MM.1S (cell line): ENCODE measurements around the gene CFAP46.
"Not testable (repeated sequence)": the region's sequence is repeated elsewhere in the genome, so short reads cannot be mapped to it uniquely, and the experiment has no call there.

Source experiments
- DNase-seq: peaks from one replicate; pipeline ENCODE4 v3.0.0-alpha.2; 2015
- H2AFZ ChIP-seq: fragments of 300-600 bp; sonication (generic); 2 replicates; pipeline ENCODE4 v1.6.0; 2016; ENCODE audit warnings: antibody characterized with exemption, low read length
- H3F3A ChIP-seq: fragments of 300-600 bp; sonication (generic); 2 replicates; pipeline ENCODE4 v1.6.1; 2016; ENCODE audit warnings: mild to moderate bottlenecking, antibody characterized with exemption, low read length, moderate library complexity, mixed read lengths; ENCODE audit not compliant: insufficient read depth
- H3K27ac ChIP-seq: fragments of 300-600 bp; sonication (generic); 2 replicates; pipeline ENCODE4 v1.5.1; 2016; ENCODE audit warnings: mild to moderate bottlenecking, low read length
- H3K27me3 ChIP-seq: fragments of 300-600 bp; sonication (generic); replicated peaks from 2 replicates; pipeline ENCODE4 v1.6.0; 2016; ENCODE audit warnings: low read length; ENCODE audit not compliant: insufficient read depth
- H3K36me3 ChIP-seq: fragments of 300-600 bp; sonication (generic); replicated peaks from 2 replicates; pipeline ENCODE4 v1.6.1; 2016; ENCODE audit warnings: mild to moderate bottlenecking, low read length, mixed read lengths; ENCODE audit not compliant: insufficient read depth
- H3K4me1 ChIP-seq: fragments of 300-600 bp; sonication (generic); 2 replicates; pipeline ENCODE4 v1.6.1; 2016; ENCODE audit warnings: low read length, mixed read lengths
- H3K4me2 ChIP-seq: fragments of 300-600 bp; sonication (generic); 2 replicates; pipeline ENCODE4 v1.6.0; 2016; ENCODE audit warnings: low read depth, low read length
- H3K4me3 ChIP-seq: fragments of 300-600 bp; sonication (generic); 2 replicates; pipeline ENCODE4 v1.5.1; 2016; ENCODE audit warnings: low read length, mixed read lengths
- H3K79me2 ChIP-seq: fragments of 300-600 bp; sonication (generic); 2 replicates; pipeline ENCODE4 v1.6.1; 2016; ENCODE audit warnings: mixed run types, low read length, mixed read lengths
- H3K9ac ChIP-seq: fragments of 300-600 bp; sonication (generic); 2 replicates; pipeline ENCODE4 v1.6.1; 2016; ENCODE audit warnings: low read length, mixed read lengths
- H3K9me2 ChIP-seq: fragments of 300-600 bp; sonication (generic); replicated peaks from 2 replicates; pipeline ENCODE4 v1.6.1; 2016; ENCODE audit warnings: mild to moderate bottlenecking, low read length, mixed read lengths; ENCODE audit not compliant: insufficient read depth
- H3K9me3 ChIP-seq: fragments of 300-600 bp; sonication (generic); replicated peaks from 2 replicates; pipeline ENCODE4 v1.6.1; 2016; ENCODE audit warnings: mild to moderate bottlenecking, low read length, mixed read lengths; ENCODE audit not compliant: insufficient read depth
- H4K20me1 ChIP-seq: fragments of 300-600 bp; sonication (generic); 2 replicates; pipeline ENCODE4 v1.6.1; 2016; ENCODE audit warnings: mild to moderate bottlenecking, low read length, moderate library complexity, mixed read lengths; ENCODE audit not compliant: insufficient read depth
- EZH2 ChIP-seq: fragments of 300-600 bp; sonication (generic); optimal IDR thresholded peaks from 2 replicates; pipeline ENCODE3; 2017; ENCODE audit warnings: low read depth, mild to moderate bottlenecking, antibody characterized with exemption, low read length, mixed read lengths
- EZH2phosphoT487 ChIP-seq: fragments of 300-600 bp; sonication (generic); IDR thresholded peaks from 2 replicates; pipeline ENCODE4 v1.6.1; 2018; ENCODE audit warnings: antibody characterized with exemption, low read length
- TF ChIP-seq, protein P1 (sequence below): fragments of 300-600 bp; sonication (generic); IDR thresholded peaks from 2 replicates; pipeline ENCODE4 v1.5.1; 2016; ENCODE audit warnings: antibody characterized with exemption, low read length, mixed read lengths

The CFAP46 gene

GRCh38 chr10:132924046-132924952, 18.1 kb downstream of the CFAP46 start:
- no peak for DNase-seq
- H3K27me3 ChIP-seq: peaks cover 61% of the 10 kb centered on the region
- H3K9me3 ChIP-seq: no peaks in the 10 kb centered on the region
- H3K4me3 ChIP-seq: no peak overlapping the region
- H2AFZ ChIP-seq: no peak overlapping the region
- no peaks in the 10 kb centered on the region for H3K4me1 ChIP-seq
- no peaks in the 10 kb centered on the region for H3K9me2 ChIP-seq
- H4K20me1 ChIP-seq: no peaks in the 10 kb centered on the region
- H3F3A ChIP-seq: no peaks in the 10 kb centered on the region
- H3K27ac ChIP-seq: no peak overlapping the region
- no peaks in the 10 kb centered on the region for H3K79me2 ChIP-seq
- no peak overlapping the region for H3K9ac ChIP-seq
- H3K4me2 ChIP-seq: no peak overlapping the region
- TF ChIP-seq EZH2: no peak
- no peak for TF ChIP-seq EZH2phosphoT487
- TF ChIP-seq, protein P1, sequence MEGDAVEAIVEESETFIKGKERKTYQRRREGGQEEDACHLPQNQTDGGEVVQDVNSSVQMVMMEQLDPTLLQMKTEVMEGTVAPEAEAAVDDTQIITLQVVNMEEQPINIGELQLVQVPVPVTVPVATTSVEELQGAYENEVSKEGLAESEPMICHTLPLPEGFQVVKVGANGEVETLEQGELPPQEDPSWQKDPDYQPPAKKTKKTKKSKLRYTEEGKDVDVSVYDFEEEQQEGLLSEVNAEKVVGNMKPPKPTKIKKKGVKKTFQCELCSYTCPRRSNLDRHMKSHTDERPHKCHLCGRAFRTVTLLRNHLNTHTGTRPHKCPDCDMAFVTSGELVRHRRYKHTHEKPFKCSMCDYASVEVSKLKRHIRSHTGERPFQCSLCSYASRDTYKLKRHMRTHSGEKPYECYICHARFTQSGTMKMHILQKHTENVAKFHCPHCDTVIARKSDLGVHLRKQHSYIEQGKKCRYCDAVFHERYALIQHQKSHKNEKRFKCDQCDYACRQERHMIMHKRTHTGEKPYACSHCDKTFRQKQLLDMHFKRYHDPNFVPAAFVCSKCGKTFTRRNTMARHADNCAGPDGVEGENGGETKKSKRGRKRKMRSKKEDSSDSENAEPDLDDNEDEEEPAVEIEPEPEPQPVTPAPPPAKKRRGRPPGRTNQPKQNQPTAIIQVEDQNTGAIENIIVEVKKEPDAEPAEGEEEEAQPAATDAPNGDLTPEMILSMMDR: no peak
- H3K36me3 ChIP-seq: no peaks in the 10 kb centered on the region

- H2AFZ ChIP-seq, H3K9me2 ChIP-seq, H3K4me3 ChIP-seq, H4K20me1 ChIP-seq, DNase-seq, H3K9ac ChIP-seq, H3K9me3 ChIP-seq, H3K27ac ChIP-seq, H3K4me2 ChIP-seq, H3K79me2 ChIP-seq, H3K36me3 ChIP-seq, H3K4me1 ChIP-seq, H3F3A ChIP-seq: not testable (repeated sequence)
- peaks cover 52% of the 10 kb centered on the region for H3K27me3 ChIP-seq
Measured at GRCh38 chr10:132923384-132923783, 19.0 kb downstream of the CFAP46 start.

DNA sequence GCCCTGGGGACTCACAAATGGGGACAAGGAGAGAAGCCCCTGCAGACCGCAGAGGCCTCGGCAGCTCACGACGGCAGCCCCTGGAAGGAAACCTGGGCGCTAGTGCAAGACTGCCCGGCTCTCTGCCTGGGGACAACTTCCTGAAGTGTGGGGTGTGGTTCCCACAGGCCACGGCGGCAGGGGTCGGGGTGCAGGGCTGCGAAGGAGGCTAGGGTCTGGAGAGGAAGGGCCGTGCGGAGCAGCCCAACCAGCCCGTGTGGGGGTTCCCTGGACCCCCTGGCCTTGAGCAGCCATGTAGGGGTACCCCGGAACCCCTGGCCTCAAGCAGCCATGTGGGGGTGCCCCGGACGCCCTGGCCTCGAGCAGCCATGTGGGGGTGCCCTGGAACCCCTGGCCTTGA, 19.5 kb downstream of the CFAP46 start:
- Histone ChIP-seq H4K20me1 (no peaks in the 10 kb centered on the region), H3K9me2 (no peaks in the 10 kb centered on the region), H3F3A (no peaks in the 10 kb centered on the region), H3K9ac (no peak overlapping the region), H3K4me1 (no peaks in the 10 kb centered on the region), H3K27me3 (peaks cover 47% of the 10 kb centered on the region), H3K4me3 (no peak overlapping the region), H3K27ac (no peak overlapping the region), H2AFZ (no peak overlapping the region), H3K9me3 (no peaks in the 10 kb centered on the region), H3K4me2 (no peak overlapping the region), H3K36me3 (no peaks in the 10 kb centered on the region), H3K79me2 (no peaks in the 10 kb centered on the region)
- TF ChIP-seq, protein P1: no peak
- no peak for DNase-seq
